ENCODE data around the gene ROCK2.

DNA sequence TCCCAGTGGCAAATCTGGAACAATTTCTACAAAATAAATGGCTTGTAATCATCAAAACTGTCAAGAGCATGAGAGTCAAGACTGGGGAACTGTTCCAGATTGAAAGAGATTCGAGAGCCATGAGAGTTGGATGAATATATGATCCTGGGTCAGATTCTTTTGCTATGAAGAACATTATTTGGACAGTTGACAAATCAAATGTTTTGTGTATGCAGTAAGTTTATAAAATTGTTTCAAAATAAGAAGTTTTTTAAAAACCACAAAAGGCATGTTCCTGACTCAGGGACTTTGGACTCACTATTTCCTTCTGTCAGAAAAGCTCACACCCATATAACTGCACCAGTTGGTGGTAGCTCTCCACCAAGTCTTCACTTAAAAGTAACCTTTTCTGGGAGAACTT, 38.5 kb downstream of the ROCK2 start:
- TF ChIP-seq, protein P1, sequence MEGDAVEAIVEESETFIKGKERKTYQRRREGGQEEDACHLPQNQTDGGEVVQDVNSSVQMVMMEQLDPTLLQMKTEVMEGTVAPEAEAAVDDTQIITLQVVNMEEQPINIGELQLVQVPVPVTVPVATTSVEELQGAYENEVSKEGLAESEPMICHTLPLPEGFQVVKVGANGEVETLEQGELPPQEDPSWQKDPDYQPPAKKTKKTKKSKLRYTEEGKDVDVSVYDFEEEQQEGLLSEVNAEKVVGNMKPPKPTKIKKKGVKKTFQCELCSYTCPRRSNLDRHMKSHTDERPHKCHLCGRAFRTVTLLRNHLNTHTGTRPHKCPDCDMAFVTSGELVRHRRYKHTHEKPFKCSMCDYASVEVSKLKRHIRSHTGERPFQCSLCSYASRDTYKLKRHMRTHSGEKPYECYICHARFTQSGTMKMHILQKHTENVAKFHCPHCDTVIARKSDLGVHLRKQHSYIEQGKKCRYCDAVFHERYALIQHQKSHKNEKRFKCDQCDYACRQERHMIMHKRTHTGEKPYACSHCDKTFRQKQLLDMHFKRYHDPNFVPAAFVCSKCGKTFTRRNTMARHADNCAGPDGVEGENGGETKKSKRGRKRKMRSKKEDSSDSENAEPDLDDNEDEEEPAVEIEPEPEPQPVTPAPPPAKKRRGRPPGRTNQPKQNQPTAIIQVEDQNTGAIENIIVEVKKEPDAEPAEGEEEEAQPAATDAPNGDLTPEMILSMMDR (IDR thresholded peaks at IDR 0.05), result no peak
- TF ChIP-seq POLR2A (IDR thresholded peaks at IDR 0.05), result no peak

All from Peyer's patch (tissue), 4 donors.